K562 (cell line): Measurements from ENCODE around the gene SENP8.

ENCODE experiments used
- AFF4 ChIP-seq: sonication (generic); formaldehyde crosslinking; IDR thresholded peaks from 2 replicates; pipeline ENCODE4 v1.8.0; 2023; ENCODE audit warnings: mild to moderate bottlenecking, missing genetic modification reagents
- ELF2 ChIP-seq: fragments of 250-450 bp; sonication (Bioruptor Pico); IDR thresholded peaks from 2 replicates; pipeline ENCODE4 v1.5.0; 2021; ENCODE audit warnings: mild to moderate bottlenecking
- FOXA3 ChIP-seq, 2 experiments: fragments of 450-650 bp in 1 of 2; sonication (generic) in 1 of 2; formaldehyde crosslinking; IDR thresholded peaks in 1 of 2; conservative IDR thresholded peaks in 1 of 2; 2 replicates each; pipeline versions ENCODE4 v1.4.0 to v1.8.0; 2020 to 2022; ENCODE audit warnings: mild to moderate bottlenecking in 2 of 2, missing genetic modification reagents in 1 of 2
- FOXK2 ChIP-seq, 2 experiments: fragments of 450-650 bp; IDR thresholded peaks in 1 of 2; conservative IDR thresholded peaks in 1 of 2; 2 replicates each; pipeline ENCODE4 v1.6.1; 2016; ENCODE audit warnings: low read depth in 2 of 2, mild to moderate bottlenecking in 1 of 2
- KLF6 ChIP-seq: fragments of 250-450 bp; sonication (Bioruptor Pico); IDR thresholded peaks from 2 replicates; pipeline ENCODE4 v1.4.0; 2020; ENCODE audit warnings: mild to moderate bottlenecking, moderate library complexity, borderline replicate concordance
- RBBP5 ChIP-seq: fragments of 200-600 bp; sonication (generic); IDR thresholded peaks from 2 replicates; pipeline ENCODE4 v1.6.1; 2012; ENCODE audit warnings: borderline replicate concordance, mild to moderate bottlenecking, low read length, control low read depth, inconsistent platforms; ENCODE audit not compliant: insufficient read depth, poor library complexity, severe bottlenecking
- RBM17 ChIP-seq: fragments of 200-400 bp; formaldehyde crosslinking; IDR thresholded peaks from 2 replicates; pipeline ENCODE4 v1.6.1; 2017; ENCODE audit warnings: low read depth, mild to moderate bottlenecking, low read length, borderline replicate concordance
- TBL1XR1 ChIP-seq, 2 experiments: IDR thresholded peaks; 2 replicates each; pipeline ENCODE4 v1.6.1; 2012; ENCODE audit warnings: improper control_type of control experiment in 2 of 2, low read length in 2 of 2, mild to moderate bottlenecking in 1 of 2
- TCF7L2 ChIP-seq: fragments of 150-350 bp; IDR thresholded peaks from 2 replicates; pipeline ENCODE4 v1.6.1; 2016; ENCODE audit warnings: low read depth, mild to moderate bottlenecking, low read length, moderate library complexity
- ZC3H4 ChIP-seq: sonication (generic); formaldehyde crosslinking; IDR thresholded peaks from 2 replicates; pipeline ENCODE4 v1.9.0; 2021; ENCODE audit warnings: missing genetic modification reagents, borderline replicate concordance
- ZFP36 ChIP-seq: fragments of 150-350 bp; IDR thresholded peaks from 2 replicates; pipeline ENCODE4 v1.6.1; 2018; ENCODE audit warnings: low read length, low read depth; ENCODE audit not compliant: partially characterized antibody
- TF ChIP-seq, protein P1 (sequence below), 3 experiments: IDR thresholded peaks in 2 of 3; conservative IDR thresholded peaks in 1 of 3; 2 replicates each; pipeline ENCODE4 v1.5.1; 2011 to 2012; ENCODE audit warnings: low read length in 3 of 3, mild to moderate bottlenecking in 3 of 3, control low read depth in 2 of 3, improper control_type of control experiment in 1 of 3, inconsistent platforms in 1 of 3, low read depth in 1 of 3, mixed read lengths in 1 of 3, moderate library complexity in 1 of 3; ENCODE audit not compliant: insufficient read depth in 2 of 3

DNA sequence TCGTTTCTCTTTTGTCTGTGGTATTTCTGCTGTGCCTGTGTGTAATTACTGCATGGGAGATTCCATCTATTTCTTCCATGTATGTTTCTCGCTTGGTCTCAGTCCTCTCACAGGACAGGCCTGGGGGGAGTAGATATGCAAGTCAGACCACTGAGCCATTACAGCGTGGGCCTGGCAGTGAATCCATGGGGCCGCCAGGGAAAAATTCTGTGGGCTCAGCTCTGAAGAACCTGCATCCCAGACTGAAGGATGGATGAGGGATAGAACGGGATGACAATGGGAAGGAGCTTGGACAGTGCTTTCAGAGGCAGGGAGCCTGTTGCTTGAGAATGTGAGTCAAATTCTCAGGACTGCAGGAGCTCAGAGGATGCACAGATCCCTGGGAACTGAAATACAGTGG lies 54.6 kb downstream of the SENP8 start:
- TF ChIP-seq FOXK2 (conservative IDR thresholded peaks at IDR 0.05 in 1 of 2, IDR thresholded peaks at IDR 0.05 in 1 of 2; ENCODE audit: low read depth in 2 of 2) (no peak), ELF2 (no peak), FOXA3 (CRISPR knock-in tag; conservative IDR thresholded peaks at IDR 0.05 in 1 of 2, IDR thresholded peaks at IDR 0.05 in 1 of 2) (no peak), AFF4 (CRISPR knock-in tag) (no peak), TBL1XR1 (IDR thresholded peaks at IDR 0.05; ENCODE audit: low read length in 2 of 2) (no peak), KLF6 (CRISPR knock-in tag) (no peak), TCF7L2 (no peak), ZC3H4 (CRISPR knock-in tag) (no peak), ZFP36 (no peak), RBBP5 (no peak), RBM17 (no peak)
- TF ChIP-seq, protein P1, sequence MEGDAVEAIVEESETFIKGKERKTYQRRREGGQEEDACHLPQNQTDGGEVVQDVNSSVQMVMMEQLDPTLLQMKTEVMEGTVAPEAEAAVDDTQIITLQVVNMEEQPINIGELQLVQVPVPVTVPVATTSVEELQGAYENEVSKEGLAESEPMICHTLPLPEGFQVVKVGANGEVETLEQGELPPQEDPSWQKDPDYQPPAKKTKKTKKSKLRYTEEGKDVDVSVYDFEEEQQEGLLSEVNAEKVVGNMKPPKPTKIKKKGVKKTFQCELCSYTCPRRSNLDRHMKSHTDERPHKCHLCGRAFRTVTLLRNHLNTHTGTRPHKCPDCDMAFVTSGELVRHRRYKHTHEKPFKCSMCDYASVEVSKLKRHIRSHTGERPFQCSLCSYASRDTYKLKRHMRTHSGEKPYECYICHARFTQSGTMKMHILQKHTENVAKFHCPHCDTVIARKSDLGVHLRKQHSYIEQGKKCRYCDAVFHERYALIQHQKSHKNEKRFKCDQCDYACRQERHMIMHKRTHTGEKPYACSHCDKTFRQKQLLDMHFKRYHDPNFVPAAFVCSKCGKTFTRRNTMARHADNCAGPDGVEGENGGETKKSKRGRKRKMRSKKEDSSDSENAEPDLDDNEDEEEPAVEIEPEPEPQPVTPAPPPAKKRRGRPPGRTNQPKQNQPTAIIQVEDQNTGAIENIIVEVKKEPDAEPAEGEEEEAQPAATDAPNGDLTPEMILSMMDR (IDR thresholded peaks at IDR 0.05 in 2 of 3, conservative IDR thresholded peaks at IDR 0.05 in 1 of 3; ENCODE audit: insufficient read depth in 2 of 3, low read depth in 1 of 3, low read length in 3 of 3) = no peak
